H1 (cell line): ENCODE measurements around the gene EBF3. TPM values are rescaled to one million over a fixed set of nuclear protein-coding genes. Genes with fewer than 3 reads are reported as not detected.

Source experiments
- MAX ChIP-seq: IDR thresholded peaks from 2 replicates; pipeline ENCODE4 v1.6.1; 2012; ENCODE audit warnings: inconsistent platforms
- POLR2AphosphoS5 ChIP-seq: IDR thresholded peaks from 2 replicates; pipeline ENCODE4 v1.6.1; 2011; ENCODE audit warnings: low read depth, low read length
- ZNF274 ChIP-seq: IDR thresholded peaks from 2 replicates; pipeline ENCODE4 v1.7.0; 2012; ENCODE audit warnings: low read length, borderline replicate concordance; ENCODE audit errors: extremely low read depth
- polyA plus RNA-seq, 7 experiments: library from polyadenylated mRNA; depleted of rRNA in 3 of 7; stranded (reverse) in 5 of 7; unstranded in 2 of 7; fragments of >200 nt in 5 of 7; fragments of 200-250 nt in 2 of 7; gene quantifications; 1 replicate in 5 of 7; 2 replicates in 1 of 7; 4 replicates in 1 of 7; pipeline versions ENCODE4 v1.2.1 to v1.2.3, GENCODE V29; 2011 to 2013; ENCODE audit warnings: missing spikeins in 2 of 7, mixed read lengths in 2 of 7
- total RNA-seq: library from RNA; stranded (reverse); fragmentation: NEBNext Ultra II Directional; extraction: Animal tissue kit (Norgen Biotek cat#: 25700); gene quantifications from 2 replicates; pipeline ENCODE4 v1.2.1, GENCODE V29; 2021

EBF3 gene
- total and polyA plus RNA-seq, 2 of the 8 experiments (the other 6 are each of a cell fraction or from before 2014, with no cell fraction given): 0.08 to 0.26 TPM

GRCh38 chr10:130003166-130003565 lies 39.1 kb upstream of the EBF3 start (continued):
- TF ChIP-seq MAX (no peak), POLR2AphosphoS5 (no peak), ZNF274 (no peak)
- TF ChIP-seq, all 59 proteins: peak for 0
